Kidney (tissue), 14 donors: ENCODE measurements around the gene CCDC43. TPM values are rescaled to one million over a fixed set of nuclear protein-coding genes. Genes with fewer than 3 reads are reported as not detected.
A peak's percentile ranks its signal among the peaks of the same experiment; 100 is the strongest.
"Not testable (repeated sequence)": the region's sequence is repeated elsewhere in the genome, so short reads cannot be mapped to it uniquely, and the experiment has no call there.

Experiments
- DNase-seq, 5 donors: peaks; one replicate each; pipeline ENCODE4 v3.0.0-alpha.2; 2013 to 2020
- FAIRE-seq: peaks from 2 replicates; lab custom pipeline; 2012; peaks lifted over from hg19 to GRCh38; lab: Jason Lieb, UNC
- H3K27ac ChIP-seq, 2 donors: one replicate each; pipeline ENCODE4 v1.7.0; 2013; ENCODE audit warnings: low read depth in 2 of 2, low read length in 2 of 2, inconsistent platforms in 1 of 2
- H3K27me3 ChIP-seq: one replicate; pipeline ENCODE4 v1.7.1; 2013; ENCODE audit warnings: low read length, inconsistent platforms; ENCODE audit not compliant: control insufficient read depth, insufficient read depth
- H3K36me3 ChIP-seq, 3 donors: one replicate each; pipeline versions ENCODE4 v1.7.0 to v1.7.1; 2013; ENCODE audit warnings: low read length in 3 of 3, control low read depth in 1 of 3, inconsistent platforms in 1 of 3; ENCODE audit not compliant: insufficient read depth in 3 of 3, control insufficient read depth in 2 of 3
- H3K4me1 ChIP-seq, 3 donors: one replicate each; pipeline versions ENCODE4 v1.7.0 to v1.7.1; 2013; ENCODE audit warnings: low read length in 3 of 3, inconsistent platforms in 1 of 3, low read depth in 1 of 3; ENCODE audit not compliant: control insufficient read depth in 2 of 3, insufficient read depth in 2 of 3
- H3K4me3 ChIP-seq, 3 donors: one replicate each; pipeline versions ENCODE4 v1.7.0 to v1.8.1; 2013; ENCODE audit warnings: low read length in 3 of 3, control low read depth in 1 of 3, inconsistent platforms in 1 of 3
- H3K9ac ChIP-seq, 3 donors: one replicate each; pipeline versions ENCODE4 v1.7.0 to v1.7.1; 2013; ENCODE audit warnings: low read length in 3 of 3, control low read depth in 1 of 3, inconsistent platforms in 1 of 3
- H3K9me3 ChIP-seq, 3 donors: one replicate each; pipeline versions ENCODE4 v1.7.0 to v1.7.1; 2013; ENCODE audit warnings: low read length in 3 of 3, control low read depth in 1 of 3, inconsistent platforms in 1 of 3; ENCODE audit not compliant: control insufficient read depth in 2 of 3, insufficient read depth in 1 of 3
- CTCF ChIP-seq: IDR thresholded peaks from 3 replicates; pipeline ENCODE4 v1.5.1; 2012; ENCODE audit warnings: mild to moderate bottlenecking, moderate library complexity, borderline replicate concordance; ENCODE audit not compliant: insufficient read depth; ENCODE audit errors: extremely low read depth
- intact Hi-C: fragments of 100-400 bp; cut with DNase I; formaldehyde crosslinking; loops from one replicate; pipeline ENCODE4 v1.11.1; 2022
- polyA plus RNA-seq: library from polyadenylated mRNA; stranded (reverse); fragments of 350-450 nt; fragmentation: Illumina TruSeq; extraction: RNeasy Lipid Tissue Mini Kit (QIAGEN cat#74804); gene quantifications from one replicate; pipeline ENCODE4 v1.2.3, GENCODE V29; 2014; ENCODE audit warnings: low read depth, low replicate concordance; ENCODE audit not compliant: insufficient read depth
- total RNA-seq: library from RNA; stranded (reverse); fragmentation: NEBNext Ultra II Directional; extraction: Animal tissue kit (Norgen Biotek cat#: 25700); gene quantifications from one replicate; pipeline ENCODE4 v1.2.1, GENCODE V29; 2021
- donor health status: control.
- donor health status: control.
- donor health status: control.
- donor health status: control.
- donor health status: control.
- donor health status: DM: yes; HTN: yes; CAD: no.
- donor health status: Normal renal cell carcinoma (clear cell type).

CCDC43 gene
- total and polyA plus RNA-seq, 2 donors from 2014 or later: 14.9 to 20.3 TPM

GRCh38 chr17:44688675-44689476, 700 bp downstream of the CCDC43 start:
- Histone ChIP-seq H3K27me3 (no peaks in the 10 kb centered on the region), H3K4me1 (peaks cover 0 to 7% (median 0%) of the 10 kb centered on the region in 3 donors), H3K9me3 (no peaks in the 10 kb centered on the region), H3K27ac (no peak overlapping the region), H3K9ac (peak overlapping the region; percentile 72 to 97 (median 81)), H3K36me3 (peaks cover 0 to 2% (median under 1%) of the 10 kb centered on the region in 3 donors), H3K4me3 (peak overlapping the region; percentile 88 to 99 (median 98))
- intact Hi-C loops: no loop called here
- TF ChIP-seq CTCF: no peak
- peak in 1 of 5 donors; percentile 55 for DNase-seq
- no peak for FAIRE-seq

GRCh38 chr17:44688200-44688599, 1.4 kb downstream of the CCDC43 start:
- H3K27ac ChIP-seq: no peak overlapping the region
- H3K9ac ChIP-seq: no peak overlapping the region
- peak overlapping the region in 1 of 3 donors; percentile 88 for H3K4me3 ChIP-seq
- DNase-seq: no peak
- TF ChIP-seq CTCF: no peak
- peaks cover 0 to 7% (median 0%) of the 10 kb centered on the region in 3 donors for H3K4me1 ChIP-seq
- intact Hi-C loops: no loop called here
- FAIRE-seq: no peak
- H3K9me3 ChIP-seq: no peaks in the 10 kb centered on the region
- no peaks in the 10 kb centered on the region for H3K27me3 ChIP-seq
- H3K36me3 ChIP-seq: peaks cover 0 to 6% (median 5%) of the 10 kb centered on the region in 3 donors

GRCh38 chr17:44687756-44688155, 1.8 kb downstream of the CCDC43 start:
- intact Hi-C loops: no loop called here
- Histone ChIP-seq H3K9ac (no peak overlapping the region), H3K4me1 (peaks cover 0 to 7% (median 0%) of the 10 kb centered on the region in 3 donors), H3K9me3 (no peaks in the 10 kb centered on the region), H3K27ac (no peak overlapping the region), H3K4me3 (no peak overlapping the region), H3K27me3 (no peaks in the 10 kb centered on the region), H3K36me3 (peaks cover 0 to 6% (median 5%) of the 10 kb centered on the region in 3 donors)
- no peak for TF ChIP-seq CTCF
- DNase-seq: no peak
- no peak for FAIRE-seq

- H3K4me3 ChIP-seq, H3K9ac ChIP-seq, FAIRE-seq, H3K27me3 ChIP-seq, intact Hi-C loops, H3K9me3 ChIP-seq, DNase-seq, H3K4me1 ChIP-seq, H3K27ac ChIP-seq: not testable (repeated sequence)
- peaks cover 6 to 24% (median 24%) of the 10 kb centered on the region in 3 donors for H3K36me3 ChIP-seq
Measured at GRCh38 chr17:44683303-44683702, 6.3 kb downstream of the CCDC43 start.
